Measurements from ENCODE around the gene P2RX2. TPM values are rescaled to one million over a fixed set of nuclear protein-coding genes. Genes with fewer than 3 reads are reported as not detected.

Gene P2RX2
- total RNA-seq, 2 donors from 2014 or later = 0.32 to 8.2 TPM

GRCh38 chr12:132647858-132648257 is 29.3 kb downstream of the P2RX2 start:
- H3K27me3 ChIP-seq (replicated peaks; ENCODE audit: insufficient read depth) = no peaks in the 10 kb centered on the region
- H3K27ac ChIP-seq = no peak overlapping the region
- H3K4me1 ChIP-seq (replicated peaks) = no peaks in the 10 kb centered on the region
- no peak for DNase-seq (ENCODE audit: low spot score)
- intact Hi-C loops (cut with DNase I) = no loop called here
- no peaks in the 10 kb centered on the region for H3K9me3 ChIP-seq
- 94% methylated on average over 10 of the region's 10 CpGs for WGBS
- no peak overlapping the region for H3K4me3 ChIP-seq
- H3K36me3 ChIP-seq = peaks cover 0 to 10% of the 10 kb centered on the region in 2 donors
- no peak for TF ChIP-seq CTCF (IDR thresholded peaks at IDR 0.05)
- no peak for TF ChIP-seq POLR2A (IDR thresholded peaks at IDR 0.05)
- no peak for TF ChIP-seq POLR2AphosphoS5 (IDR thresholded peaks at IDR 0.05)

- WGBS = 87% methylated on average over 19 of the region's 24 CpGs
- no peaks in the 10 kb centered on the region for H3K4me1 ChIP-seq (replicated peaks)
- no peak for DNase-seq (ENCODE audit: low spot score)
- TF ChIP-seq POLR2AphosphoS5 (IDR thresholded peaks at IDR 0.05) (no peak), POLR2A (IDR thresholded peaks at IDR 0.05) (no peak)
- H3K9me3 ChIP-seq = no peaks in the 10 kb centered on the region
- peaks cover 0 to 6% of the 10 kb centered on the region in 2 donors for H3K36me3 ChIP-seq
- no peak overlapping the region for H3K4me3 ChIP-seq
- no peak overlapping the region for H3K27ac ChIP-seq
- H3K27me3 ChIP-seq (replicated peaks; ENCODE audit: insufficient read depth) = no peaks in the 10 kb centered on the region
- intact Hi-C loops (cut with DNase I) = no loop called here
Measured at GRCh38 chr12:132648616-132649225, 30.1 kb downstream of the P2RX2 start.

- intact Hi-C loops (cut with DNase I) = no loop called here
- Histone ChIP-seq H3K36me3 (peaks cover 0 to 6% of the 10 kb centered on the region in 2 donors), H3K27me3 (replicated peaks; ENCODE audit: insufficient read depth) (no peaks in the 10 kb centered on the region), H3K9me3 (no peaks in the 10 kb centered on the region), H3K27ac (no peak overlapping the region), H3K4me3 (no peak overlapping the region), H3K4me1 (replicated peaks) (no peaks in the 10 kb centered on the region)
- no peak for DNase-seq (ENCODE audit: low spot score)
- WGBS = 92% methylated on average over 27 of the region's 27 CpGs
- TF ChIP-seq POLR2AphosphoS5 (IDR thresholded peaks at IDR 0.05) = no peak
- TF ChIP-seq POLR2A (IDR thresholded peaks at IDR 0.05) = no peak
- no peak for TF ChIP-seq CTCF (IDR thresholded peaks at IDR 0.05)
Measured at GRCh38 chr12:132649226-132649945, 30.8 kb downstream of the P2RX2 start.

GRCh38 chr12:132651444-132652100 is 33.0 kb downstream of the P2RX2 start:
- Histone ChIP-seq H3K27ac (no peak overlapping the region), H3K27me3 (replicated peaks; ENCODE audit: insufficient read depth) (no peaks in the 10 kb centered on the region), H3K36me3 (peaks cover 0 to 6% of the 10 kb centered on the region in 2 donors), H3K9me3 (no peaks in the 10 kb centered on the region), H3K4me3 (no peak overlapping the region), H3K4me1 (replicated peaks) (no peaks in the 10 kb centered on the region)
- no peak for DNase-seq (ENCODE audit: low spot score)
- WGBS = 77% methylated on average over 9 of the region's 9 CpGs
- TF ChIP-seq POLR2A (IDR thresholded peaks at IDR 0.05) (no peak), CTCF (IDR thresholded peaks at IDR 0.05) (no peak), POLR2AphosphoS5 (IDR thresholded peaks at IDR 0.05) (no peak)
- intact Hi-C loops (cut with DNase I) = no loop called here

- H3K27me3 ChIP-seq (replicated peaks; ENCODE audit: insufficient read depth) = no peaks in the 10 kb centered on the region
- DNase-seq (ENCODE audit: low spot score) = no peak
- no peak overlapping the region for H3K4me3 ChIP-seq
- intact Hi-C loops (cut with DNase I) = no loop called here
- H3K9me3 ChIP-seq = no peaks in the 10 kb centered on the region
- H3K36me3 ChIP-seq = peaks cover 0 to 6% of the 10 kb centered on the region in 2 donors
- no peaks in the 10 kb centered on the region for H3K4me1 ChIP-seq (replicated peaks)
- no peak overlapping the region for H3K27ac ChIP-seq
- 85% methylated on average over 7 of the region's 7 CpGs for WGBS
- TF ChIP-seq POLR2A (IDR thresholded peaks at IDR 0.05) = no peak
- TF ChIP-seq CTCF (IDR thresholded peaks at IDR 0.05) = no peak
- no peak for TF ChIP-seq POLR2AphosphoS5 (IDR thresholded peaks at IDR 0.05)
Measured at GRCh38 chr12:132653567-132654290, 35.2 kb downstream of the P2RX2 start.
